Fibroblast of upper back skin (primary cell): ENCODE results near the gene ARID2.

ENCODE experiments used
- DNase-seq: peaks from one replicate; pipeline ENCODE4 v3.0.0-alpha.2; 2013

The ARID2 gene

GRCh38 chr12:45878630-45879255 is 149.2 kb downstream of the ARID2 start:
- DNase-seq, result no peak

- DNase-seq, result no peak
Measured at GRCh38 chr12:45879363-45879895, 149.9 kb downstream of the ARID2 start.

GRCh38 chr12:45880533-45880932 is 151.0 kb downstream of the ARID2 start:
- no peak for DNase-seq

GRCh38 chr12:45883187-45883586 is 153.7 kb downstream of the ARID2 start:
- no peak for DNase-seq

- no peak for DNase-seq
Measured at GRCh38 chr12:45886685-45887084, 157.2 kb downstream of the ARID2 start.

GRCh38 chr12:45887544-45887943 is 158.0 kb downstream of the ARID2 start:
- no peak for DNase-seq

- no peak for DNase-seq
Measured at GRCh38 chr12:45890276-45890675, 160.8 kb downstream of the ARID2 start.

GRCh38 chr12:45893240-45893639 is 163.7 kb downstream of the ARID2 start:
- no peak for DNase-seq

- no peak for DNase-seq
Measured at GRCh38 chr12:45895961-45896360, 166.5 kb downstream of the ARID2 start.

- DNase-seq, result no peak
Measured at GRCh38 chr12:45898094-45898493, 168.6 kb downstream of the ARID2 start.

GRCh38 chr12:45907955-45908354 is 178.4 kb downstream of the ARID2 start:
- no peak for DNase-seq

- no peak for DNase-seq
Measured at GRCh38 chr12:45909041-45909713, 179.7 kb downstream of the ARID2 start.

- no peak for DNase-seq
Measured at GRCh38 chr12:45912774-45913173, 183.3 kb downstream of the ARID2 start.

GRCh38 chr12:45913631-45914030 is 184.1 kb downstream of the ARID2 start:
- DNase-seq, result no peak

- DNase-seq, result peak; percentile 84
Measured at GRCh38 chr12:45914090-45914489, 184.6 kb downstream of the ARID2 start.

- DNase-seq, result no peak
Measured at GRCh38 chr12:45915405-45915804, 185.9 kb downstream of the ARID2 start.

GRCh38 chr12:45918818-45919217 is 189.3 kb downstream of the ARID2 start:
- no peak for DNase-seq

GRCh38 chr12:45928309-45928708 is 198.8 kb downstream of the ARID2 start:
- no peak for DNase-seq

GRCh38 chr12:45930369-45930768 is 200.9 kb downstream of the ARID2 start:
- no peak for DNase-seq

- DNase-seq, result no peak
Measured at GRCh38 chr12:45933504-45933903, 204.0 kb downstream of the ARID2 start.

- no peak for DNase-seq
Measured at GRCh38 chr12:45934956-45935355, 205.4 kb downstream of the ARID2 start.

GRCh38 chr12:45938566-45938965 is 209.1 kb downstream of the ARID2 start:
- DNase-seq, result no peak

GRCh38 chr12:45939759-45940158 is 210.3 kb downstream of the ARID2 start:
- DNase-seq, result no peak

- DNase-seq, result no peak
Measured at GRCh38 chr12:45944771-45945170, 215.3 kb downstream of the ARID2 start.

- DNase-seq, result no peak
Measured at GRCh38 chr12:45946435-45946834, 216.9 kb downstream of the ARID2 start.
